H1 (cell line): ENCODE data around the gene DUSP10. TPM values are rescaled to one million over a fixed set of nuclear protein-coding genes. Genes with fewer than 3 reads are reported as not detected.

Source experiments
- CBX5 ChIP-seq: fragments of 300-800, 300-1000 bp; sonication (generic); IDR thresholded peaks from 2 replicates; pipeline ENCODE4 v1.7.1; 2016; ENCODE audit warnings: antibody characterized with exemption, low read length, low read depth
- CHD7 ChIP-seq: fragments of 300-600 bp; sonication (generic); IDR thresholded peaks from 2 replicates; pipeline ENCODE4 v1.7.1; 2012; ENCODE audit warnings: low read length, moderate library complexity, mild to moderate bottlenecking, inconsistent platforms; ENCODE audit not compliant: insufficient replicate concordance
- RFX5 ChIP-seq: IDR thresholded peaks from 2 replicates; pipeline ENCODE4 v1.6.1; 2011; ENCODE audit warnings: low read depth, low read length, improper control_type of control experiment, borderline replicate concordance
- polyA plus RNA-seq, 7 experiments: library from polyadenylated mRNA; depleted of rRNA in 3 of 7; stranded (reverse) in 5 of 7; unstranded in 2 of 7; fragments of >200 nt in 5 of 7; fragments of 200-250 nt in 2 of 7; gene quantifications; 1 replicate in 5 of 7; 2 replicates in 1 of 7; 4 replicates in 1 of 7; pipeline versions ENCODE4 v1.2.1 to v1.2.3, GENCODE V29; 2011 to 2013; ENCODE audit warnings: missing spikeins in 2 of 7, mixed read lengths in 2 of 7
- total RNA-seq: library from RNA; stranded (reverse); fragmentation: NEBNext Ultra II Directional; extraction: Animal tissue kit (Norgen Biotek cat#: 25700); gene quantifications from 2 replicates; pipeline ENCODE4 v1.2.1, GENCODE V29; 2021

The DUSP10 gene
- total and polyA plus RNA-seq, 2 of the 8 experiments (the other 6 are each of a cell fraction or from before 2014, with no cell fraction given): 1.2 TPM

- TF ChIP-seq CHD7 (no peak), RFX5 (no peak), CBX5 (no peak)
Observed at GRCh38 chr1:221753828-221754188, 11.9 kb upstream of the DUSP10 start (continued).
